HG03175 (cell line): ENCODE data around the gene PRTFDC1.
"Not testable (repeated sequence)": the region's sequence is repeated elsewhere in the genome, so short reads cannot be mapped to it uniquely, and the experiment has no call there.

ENCODE experiments used
- ATAC-seq: cut with Tn5 transposase; IDR thresholded peaks from one replicate; pipeline ENCODE4 v1.9.1; 2021; ENCODE audit warnings: mild to moderate bottlenecking, moderate library complexity; ENCODE audit not compliant: unreplicated experiment

The PRTFDC1 gene

GRCh38 chr10:24966962-24967481 is 14.6 kb upstream of the PRTFDC1 start:
- ATAC-seq = no peak

- no peak for ATAC-seq
These were observed 12.6 kb upstream of the PRTFDC1 start for GRCh38 chr10:24965051-24965450.

GRCh38 chr10:24963521-24964041 is 11.2 kb upstream of the PRTFDC1 start:
- ATAC-seq = no peak

- no peak for ATAC-seq
These were observed 10.6 kb upstream of the PRTFDC1 start for GRCh38 chr10:24962995-24963394.

GRCh38 chr10:24961582-24961981 is 9.2 kb upstream of the PRTFDC1 start:
- no peak for ATAC-seq

GRCh38 chr10:24959382-24959730 is 7.0 kb upstream of the PRTFDC1 start:
- ATAC-seq = no peak

- no peak for ATAC-seq
These were observed 6.4 kb upstream of the PRTFDC1 start for GRCh38 chr10:24958721-24959381.

GRCh38 chr10:24958091-24958720 is 5.8 kb upstream of the PRTFDC1 start:
- ATAC-seq = no peak

- ATAC-seq = not testable (repeated sequence)
These were observed 5.2 kb upstream of the PRTFDC1 start for GRCh38 chr10:24957624-24958051.

GRCh38 chr10:24953675-24954074 is 1.3 kb upstream of the PRTFDC1 start:
- ATAC-seq = no peak

GRCh38 chr10:24952707-24953645 is 570 bp upstream of the PRTFDC1 start:
- ATAC-seq = peak; percentile 64

GRCh38 chr10:24951201-24952142 is 934 bp downstream of the PRTFDC1 start:
- ATAC-seq = no peak

- no peak for ATAC-seq
These were observed 2.0 kb downstream of the PRTFDC1 start for GRCh38 chr10:24950439-24950838.

GRCh38 chr10:24949616-24950015 is 2.8 kb downstream of the PRTFDC1 start:
- no peak for ATAC-seq

GRCh38 chr10:24947304-24948097 is 4.9 kb downstream of the PRTFDC1 start:
- peak; percentile 68 for ATAC-seq

GRCh38 chr10:24944512-24945255 is 7.7 kb downstream of the PRTFDC1 start:
- ATAC-seq = no peak

GRCh38 chr10:24938525-24938924 is 13.9 kb downstream of the PRTFDC1 start:
- no peak for ATAC-seq

GRCh38 chr10:24938076-24938475 is 14.3 kb downstream of the PRTFDC1 start:
- ATAC-seq = no peak
